ENCODE data around the gene OSTF1. TPM values are rescaled to one million over a fixed set of nuclear protein-coding genes. Genes with fewer than 3 reads are reported as not detected.

OSTF1 gene
- polyA plus RNA-seq, 1 donor = 33.3 TPM

- Histone ChIP-seq H3K9me3 (ENCODE audit: control insufficient read depth, low read depth, low read length) (no peaks in the 10 kb centered on the region), H3K4me1 (ENCODE audit: control insufficient read depth, insufficient read depth, low read length) (no peaks in the 10 kb centered on the region), H3K27me3 (ENCODE audit: control insufficient read depth, insufficient read depth, low read length) (no peaks in the 10 kb centered on the region), H3K4me3 (ENCODE audit: low read length) (no peak overlapping the region), H3K36me3 (ENCODE audit: control insufficient read depth, insufficient read depth, low read length) (peaks cover 2% of the 10 kb centered on the region), H3K27ac (ENCODE audit: low read length) (no peak overlapping the region)
- DNase-seq = no peak
- 100% methylated on average over 1 of the region's 2 CpGs for WGBS (ENCODE audit: insufficient coverage, low lambda C conversion rate)
These were observed 27.1 kb upstream of the OSTF1 start for GRCh38 chr9:75061169-75061568.

- Histone ChIP-seq H3K27ac (ENCODE audit: low read length) (no peak overlapping the region), H3K36me3 (ENCODE audit: control insufficient read depth, insufficient read depth, low read length) (peaks cover 9% of the 10 kb centered on the region), H3K9me3 (ENCODE audit: control insufficient read depth, low read depth, low read length) (no peaks in the 10 kb centered on the region), H3K4me3 (ENCODE audit: low read length) (no peak overlapping the region), H3K4me1 (ENCODE audit: control insufficient read depth, insufficient read depth, low read length) (no peaks in the 10 kb centered on the region), H3K27me3 (ENCODE audit: control insufficient read depth, insufficient read depth, low read length) (no peaks in the 10 kb centered on the region)
- DNase-seq = no peak
- WGBS (ENCODE audit: insufficient coverage, low lambda C conversion rate) = no CpG with 5 or more reads among the region's 1 CpG
These were observed 24.6 kb upstream of the OSTF1 start for GRCh38 chr9:75063556-75064305.

- no peak for DNase-seq
- H3K4me1 ChIP-seq (ENCODE audit: control insufficient read depth, insufficient read depth, low read length) = no peaks in the 10 kb centered on the region
- H3K4me3 ChIP-seq (ENCODE audit: low read length) = no peak overlapping the region
- H3K9me3 ChIP-seq (ENCODE audit: control insufficient read depth, low read depth, low read length) = no peaks in the 10 kb centered on the region
- H3K27me3 ChIP-seq (ENCODE audit: control insufficient read depth, insufficient read depth, low read length) = no peaks in the 10 kb centered on the region
- no peak overlapping the region for H3K27ac ChIP-seq (ENCODE audit: low read length)
- 91% methylated on average over 1 of the region's 2 CpGs for WGBS (ENCODE audit: insufficient coverage, low lambda C conversion rate)
- peaks cover 9% of the 10 kb centered on the region for H3K36me3 ChIP-seq (ENCODE audit: control insufficient read depth, insufficient read depth, low read length)
These were observed 23.8 kb upstream of the OSTF1 start for GRCh38 chr9:75064307-75065025.

GRCh38 chr9:75065510-75065909 is 22.8 kb upstream of the OSTF1 start:
- H3K36me3 ChIP-seq (ENCODE audit: control insufficient read depth, insufficient read depth, low read length) = peaks cover 9% of the 10 kb centered on the region
- H3K4me1 ChIP-seq (ENCODE audit: control insufficient read depth, insufficient read depth, low read length) = no peaks in the 10 kb centered on the region
- no CpG with 5 or more reads among the region's 2 CpGs for WGBS (ENCODE audit: insufficient coverage, low lambda C conversion rate)
- H3K27ac ChIP-seq (ENCODE audit: low read length) = no peak overlapping the region
- H3K27me3 ChIP-seq (ENCODE audit: control insufficient read depth, insufficient read depth, low read length) = no peaks in the 10 kb centered on the region
- H3K4me3 ChIP-seq (ENCODE audit: low read length) = no peak overlapping the region
- H3K9me3 ChIP-seq (ENCODE audit: control insufficient read depth, low read depth, low read length) = no peaks in the 10 kb centered on the region
- no peak for DNase-seq

GRCh38 chr9:75067894-75068293 is 20.4 kb upstream of the OSTF1 start:
- Histone ChIP-seq H3K4me3 (ENCODE audit: low read length) (no peak overlapping the region), H3K36me3 (ENCODE audit: control insufficient read depth, insufficient read depth, low read length) (peaks cover 12% of the 10 kb centered on the region), H3K9me3 (ENCODE audit: control insufficient read depth, low read depth, low read length) (no peaks in the 10 kb centered on the region), H3K27me3 (ENCODE audit: control insufficient read depth, insufficient read depth, low read length) (no peaks in the 10 kb centered on the region), H3K4me1 (ENCODE audit: control insufficient read depth, insufficient read depth, low read length) (no peaks in the 10 kb centered on the region), H3K27ac (ENCODE audit: low read length) (no peak overlapping the region)
- no peak for DNase-seq
- WGBS (ENCODE audit: insufficient coverage, low lambda C conversion rate) = 63% methylated on average over 3 of the region's 4 CpGs

- Histone ChIP-seq H3K27ac (ENCODE audit: low read length) (no peak overlapping the region), H3K4me1 (ENCODE audit: control insufficient read depth, insufficient read depth, low read length) (no peaks in the 10 kb centered on the region), H3K36me3 (ENCODE audit: control insufficient read depth, insufficient read depth, low read length) (peaks cover 12% of the 10 kb centered on the region), H3K9me3 (ENCODE audit: control insufficient read depth, low read depth, low read length) (no peaks in the 10 kb centered on the region), H3K4me3 (ENCODE audit: low read length) (no peak overlapping the region), H3K27me3 (ENCODE audit: control insufficient read depth, insufficient read depth, low read length) (no peaks in the 10 kb centered on the region)
- WGBS (ENCODE audit: insufficient coverage, low lambda C conversion rate) = 89% methylated on average over 1 of the region's 2 CpGs
- no peak for DNase-seq
These were observed 19.1 kb upstream of the OSTF1 start for GRCh38 chr9:75069171-75069570.

- Histone ChIP-seq H3K4me3 (ENCODE audit: low read length) (no peak overlapping the region), H3K27me3 (ENCODE audit: control insufficient read depth, insufficient read depth, low read length) (no peaks in the 10 kb centered on the region), H3K36me3 (ENCODE audit: control insufficient read depth, insufficient read depth, low read length) (peaks cover 14% of the 10 kb centered on the region), H3K9me3 (ENCODE audit: control insufficient read depth, low read depth, low read length) (no peaks in the 10 kb centered on the region), H3K27ac (ENCODE audit: low read length) (no peak overlapping the region), H3K4me1 (ENCODE audit: control insufficient read depth, insufficient read depth, low read length) (no peaks in the 10 kb centered on the region)
- peak in 1 of 2 donors; percentile 33 for DNase-seq
- WGBS (ENCODE audit: insufficient coverage, low lambda C conversion rate) = no CpG with 5 or more reads among the region's 5 CpGs
These were observed 16.7 kb upstream of the OSTF1 start for GRCh38 chr9:75071530-75072122.

GRCh38 chr9:75072895-75073294 is 15.4 kb upstream of the OSTF1 start:
- WGBS (ENCODE audit: insufficient coverage, low lambda C conversion rate) = no CpG with 5 or more reads among the region's 4 CpGs
- no peak for DNase-seq

GRCh38 chr9:75081632-75082031 is 6.7 kb upstream of the OSTF1 start:
- Histone ChIP-seq H3K4me3 (ENCODE audit: low read length) (no peak overlapping the region), H3K36me3 (ENCODE audit: control insufficient read depth, insufficient read depth, low read length) (peaks cover 20% of the 10 kb centered on the region), H3K27ac (ENCODE audit: low read length) (no peak overlapping the region), H3K9me3 (ENCODE audit: control insufficient read depth, low read depth, low read length) (no peaks in the 10 kb centered on the region), H3K27me3 (ENCODE audit: control insufficient read depth, insufficient read depth, low read length) (no peaks in the 10 kb centered on the region), H3K4me1 (ENCODE audit: control insufficient read depth, insufficient read depth, low read length) (peaks cover 10% of the 10 kb centered on the region)
- DNase-seq = no peak
- whole genome bisulfite sequencing (ENCODE audit: insufficient coverage, low lambda C conversion rate) = no CpG with 5 or more reads among the region's 2 CpGs

More at GRCh38 chr9:75072895-75073294, 15.4 kb upstream of the OSTF1 start:
- Histone ChIP-seq H3K9me3 (ENCODE audit: control insufficient read depth, low read depth, low read length) (no peaks in the 10 kb centered on the region), H3K4me1 (ENCODE audit: control insufficient read depth, insufficient read depth, low read length) (no peaks in the 10 kb centered on the region), H3K27ac (ENCODE audit: low read length) (no peak overlapping the region), H3K27me3 (ENCODE audit: control insufficient read depth, insufficient read depth, low read length) (no peaks in the 10 kb centered on the region), H3K4me3 (ENCODE audit: low read length) (no peak overlapping the region), H3K36me3 (ENCODE audit: control insufficient read depth, insufficient read depth, low read length) (peaks cover 8% of the 10 kb centered on the region)

- Histone ChIP-seq H3K36me3 (ENCODE audit: control insufficient read depth, insufficient read depth, low read length) (peaks cover 20% of the 10 kb centered on the region), H3K27ac (ENCODE audit: low read length) (peak overlapping the region; percentile 43), H3K4me1 (ENCODE audit: control insufficient read depth, insufficient read depth, low read length) (peaks cover 10% of the 10 kb centered on the region), H3K9me3 (ENCODE audit: control insufficient read depth, low read depth, low read length) (peaks cover 2% of the 10 kb centered on the region), H3K4me3 (ENCODE audit: low read length) (no peak overlapping the region), H3K27me3 (ENCODE audit: control insufficient read depth, insufficient read depth, low read length) (no peaks in the 10 kb centered on the region)
- DNase-seq = peak; percentile 71 to 86
- no CpG with 5 or more reads among the region's 12 CpGs for WGBS (ENCODE audit: insufficient coverage, low lambda C conversion rate)
These were observed 4.9 kb upstream of the OSTF1 start for GRCh38 chr9:75083188-75083970.
